Heart right ventricle (tissue), 16 donors: ENCODE data around the gene CENPS. TPM values are rescaled to one million over a fixed set of nuclear protein-coding genes. Genes with fewer than 3 reads are reported as not detected.
"Not testable (repeated sequence)": the region's sequence is repeated elsewhere in the genome, so short reads cannot be mapped to it uniquely, and the experiment has no call there.

Experiments
- ATAC-seq, 8 donors: fragments of 200-7000 bp; cut with Tn5 transposase; one replicate each; pipeline ENCODE4 v1.9.1; 2020; ENCODE audit warnings: mild to moderate bottlenecking in 8 of 8, moderate library complexity in 8 of 8, moderate number of reproducible peaks in 1 of 8
- DNase-seq, 2 donors: peaks; one replicate each; pipeline ENCODE4 v3.0.0-alpha.2; 2020
- H3K27ac ChIP-seq, 10 donors: fragments of 200-600 bp; sonication (generic) in 2 of 10; one replicate each; pipeline versions ENCODE4 v1.5.0 to v1.8.0; 2020 to 2022; ENCODE audit warnings: mild to moderate bottlenecking in 3 of 10
- H3K27me3 ChIP-seq, 7 donors: fragments of 200-600 bp; one replicate each; pipeline ENCODE4 v1.8.0; 2021 to 2022; ENCODE audit warnings: mild to moderate bottlenecking in 2 of 7
- H3K36me3 ChIP-seq, 9 donors: fragments of 200-600 bp; sonication (generic) in 1 of 9; one replicate each; pipeline versions ENCODE4 v1.5.0 to v1.8.0; 2020 to 2022; ENCODE audit warnings: mild to moderate bottlenecking in 2 of 9
- H3K4me1 ChIP-seq, 9 donors: fragments of 200-600 bp; sonication (generic) in 1 of 9; one replicate each; pipeline versions ENCODE4 v1.5.0 to v1.8.0; 2020 to 2022; ENCODE audit warnings: mild to moderate bottlenecking in 4 of 9
- H3K4me3 ChIP-seq, 10 donors: fragments of 200-600 bp; sonication (generic) in 2 of 10; one replicate each; pipeline versions ENCODE4 v1.5.0 to v1.8.0; 2020 to 2022; ENCODE audit warnings: mild to moderate bottlenecking in 7 of 10, moderate library complexity in 2 of 10
- H3K9me3 ChIP-seq, 11 donors: fragments of 200-600 bp in 10 of 11; sonication (generic) in 2 of 11; one replicate each; pipeline versions ENCODE4 v1.5.0 to v1.8.0; 2013 to 2022; ENCODE audit warnings: mild to moderate bottlenecking in 2 of 11, control low read depth in 1 of 11, moderate library complexity in 1 of 11
- WGBS, 2 donors: extraction: QIAGEN DNeasy Blood & Tissue Kit; methylation state at CpG; one replicate each; pipeline ENCODE4 v1.1.7; 2013; ENCODE audit warnings: inconsistent platforms in 1 of 2; 5-methylcytosine and 5-hydroxymethylcytosine counted together
- intact Hi-C, 10 donors: fragments of 100-400 bp; cut with DNase I; formaldehyde crosslinking; loops; one replicate each; pipeline versions ENCODE4 v1.11.1 to v1.14.2; 2022
- polyA plus RNA-seq, 2 donors: library from polyadenylated mRNA; stranded (reverse); fragments of 200-250 nt; gene quantifications; one replicate each; pipeline ENCODE4 v1.2.3, GENCODE V29; 2013
- total RNA-seq, 10 donors: library from RNA; stranded (reverse); fragmentation: NEBNext Ultra II Directional in 3 of 10; extraction: Animal tissue kit (Norgen Biotek cat#: 25700) in 3 of 10; gene quantifications; one replicate each; pipeline versions ENCODE4 v1.2.1 to v1.2.4, GENCODE V29; 2021 to 2023
- TF ChIP-seq, protein P1 (sequence below), 9 donors: fragments of 200-600 bp; sonication (generic) in 2 of 9; IDR thresholded peaks; one replicate each; pipeline versions ENCODE4 v1.5.0 to v1.8.0; 2021 to 2022; ENCODE audit warnings: antibody characterized with exemption in 9 of 9, mild to moderate bottlenecking in 5 of 9, moderate library complexity in 1 of 9
- donor health status: Arrhythmogenic right ventricular cardiomyopathy.
- donor health status: ischemic (EF 13 %, LVEDD 7.1; RV severe dilation, severe dysfunction).
- donor health status: healthy with polysubstance abuse.
- donor health status: DM: no; HTN: yes; CAD: no.
- donor health status: DM: no; HTN: no; CAD: no.
- donor health status: ischemic (EF 25% LVEDD 6.9; RV normal size, moderate dysfunction).
- donor health status: ischemic (EF 25% LVEDD 5.7; RV mildly dilated, moderate dysfunction).
- donor health status: healthy.
- donor health status: DM: yes; HTN: yes; CAD: no.
- donor health status: Ischemic cardiomyopathy.
- donor health status: ischemic (EF 35%, LVEDD 5.7; RV mildly dilated, moderate dysfunction).
- donor health status: nonischemic (EF 11% LVEDD 7.7; RV severe dilation, severe dysfunction).
- donor health status: DM: yes; HTN: yes; CAD: no.
- donor health status: PGD.
- donor health status: ischemic (EF 29% LVEDD 5.4; RV normal size, mild dysfunction).
- donor health status: nonischemic (EF 23%, LVEDD 6.1; RV moderate dilation, normal function).

The CENPS gene
- total and polyA plus RNA-seq, 12 donors = 4.9 to 10.7 (median 9.3) TPM

DNA sequence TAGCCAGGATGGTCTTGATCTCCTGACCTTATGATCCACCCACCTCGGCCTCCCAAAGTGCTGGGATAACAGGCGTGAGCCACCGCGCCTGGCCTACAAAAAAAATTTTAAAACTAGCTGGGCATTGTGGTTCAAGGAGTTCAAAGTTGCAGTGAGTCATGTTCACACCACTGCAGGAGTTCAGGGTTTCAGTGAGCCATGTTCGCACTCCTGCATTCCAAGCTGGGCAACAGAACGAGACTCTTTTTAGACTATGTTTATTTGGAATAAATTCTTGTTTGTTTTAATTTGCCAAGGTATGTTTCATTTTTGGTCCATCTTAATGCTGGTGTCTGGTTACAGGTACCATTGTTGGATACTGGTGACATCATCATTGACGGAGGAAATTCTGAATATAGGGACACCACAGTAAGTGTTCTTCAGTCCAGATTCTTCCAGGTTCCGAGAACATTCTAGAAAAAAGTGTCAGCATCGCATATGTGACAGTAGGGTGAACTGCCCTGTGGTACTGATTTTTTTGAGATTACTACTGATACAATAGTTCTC, 27.4 kb upstream of the CENPS start:
- peaks cover 0 to 67% (median 43%) of the 10 kb centered on the region in 9 donors for H3K36me3 ChIP-seq
- intact Hi-C loops = no loop called here
- H3K27me3 ChIP-seq = no peaks in the 10 kb centered on the region
- TF ChIP-seq, protein P1, sequence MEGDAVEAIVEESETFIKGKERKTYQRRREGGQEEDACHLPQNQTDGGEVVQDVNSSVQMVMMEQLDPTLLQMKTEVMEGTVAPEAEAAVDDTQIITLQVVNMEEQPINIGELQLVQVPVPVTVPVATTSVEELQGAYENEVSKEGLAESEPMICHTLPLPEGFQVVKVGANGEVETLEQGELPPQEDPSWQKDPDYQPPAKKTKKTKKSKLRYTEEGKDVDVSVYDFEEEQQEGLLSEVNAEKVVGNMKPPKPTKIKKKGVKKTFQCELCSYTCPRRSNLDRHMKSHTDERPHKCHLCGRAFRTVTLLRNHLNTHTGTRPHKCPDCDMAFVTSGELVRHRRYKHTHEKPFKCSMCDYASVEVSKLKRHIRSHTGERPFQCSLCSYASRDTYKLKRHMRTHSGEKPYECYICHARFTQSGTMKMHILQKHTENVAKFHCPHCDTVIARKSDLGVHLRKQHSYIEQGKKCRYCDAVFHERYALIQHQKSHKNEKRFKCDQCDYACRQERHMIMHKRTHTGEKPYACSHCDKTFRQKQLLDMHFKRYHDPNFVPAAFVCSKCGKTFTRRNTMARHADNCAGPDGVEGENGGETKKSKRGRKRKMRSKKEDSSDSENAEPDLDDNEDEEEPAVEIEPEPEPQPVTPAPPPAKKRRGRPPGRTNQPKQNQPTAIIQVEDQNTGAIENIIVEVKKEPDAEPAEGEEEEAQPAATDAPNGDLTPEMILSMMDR (IDR thresholded peaks at IDR 0.05) = no peak
- DNase-seq = no peak
- no peak overlapping the region for H3K4me3 ChIP-seq
- peaks cover 3 to 50% (median 13%) of the 10 kb centered on the region in 9 donors for H3K4me1 ChIP-seq
- H3K9me3 ChIP-seq = no peaks in the 10 kb centered on the region
- 97% methylated on average over 9 of the region's 9 CpGs for WGBS, 2 donors
- peak overlapping the region in 1 of 10 donors; percentile 60 for H3K27ac ChIP-seq
- ATAC-seq = no peak

DNA sequence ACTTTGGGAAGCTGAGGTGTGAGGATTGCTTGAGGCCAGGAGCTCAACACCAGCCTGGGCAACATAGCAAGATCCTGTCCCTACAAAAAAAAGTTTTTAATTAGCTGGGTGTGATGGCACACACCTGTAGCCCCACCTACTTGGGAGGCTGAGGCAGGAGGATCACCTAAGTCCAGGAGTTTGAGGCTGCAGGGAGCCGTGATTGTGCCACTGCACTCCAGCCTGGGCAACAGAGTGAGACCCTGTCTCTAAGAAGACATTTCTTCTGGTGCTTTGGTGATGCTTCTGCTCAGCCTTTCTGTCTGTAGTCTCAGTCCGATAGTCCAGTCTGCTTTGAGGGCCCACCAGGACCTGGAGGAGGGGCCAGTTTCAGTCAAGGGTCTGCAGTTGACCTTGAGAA, 23.0 kb upstream of the CENPS start:
- 98 to 99% methylated on average over 2 of the region's 2 CpGs for WGBS, 2 donors

DNA sequence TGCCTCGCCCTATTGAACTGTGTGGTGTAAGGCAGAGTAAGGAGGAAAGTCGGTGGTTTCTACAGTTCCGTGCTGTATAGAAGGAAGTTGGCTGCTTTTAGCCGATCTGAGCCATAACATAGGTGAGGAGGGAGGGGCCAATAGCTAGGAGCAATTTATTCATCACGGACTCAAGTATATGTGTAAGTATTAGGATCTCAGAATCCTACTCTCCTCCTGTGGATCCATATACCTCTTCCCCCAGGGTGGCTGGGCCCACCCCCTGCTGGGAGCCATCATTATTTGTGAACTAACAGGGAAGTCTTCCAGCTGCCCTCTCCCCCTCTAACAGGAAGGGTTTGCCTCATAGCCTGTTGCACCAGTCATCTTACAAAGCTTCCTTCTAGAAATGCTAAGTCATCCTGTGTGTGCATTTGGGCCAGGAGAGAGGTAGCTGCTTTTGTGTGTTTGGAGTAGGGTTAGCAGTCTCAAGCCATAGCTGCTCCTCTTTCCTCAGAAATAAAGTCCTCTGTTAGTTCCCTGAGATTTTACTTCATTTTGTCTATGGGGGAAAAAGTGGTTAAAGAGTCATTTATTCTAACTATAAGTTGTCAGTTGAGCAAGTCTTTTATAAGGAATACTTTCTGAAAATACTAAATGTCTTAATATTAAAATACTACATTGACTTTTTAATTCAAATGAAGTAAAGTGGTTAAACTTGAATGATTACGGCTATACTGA, 14.9 kb upstream of the CENPS start:
- ATAC-seq (peak; percentile 38 to 87 (median 62)), DNase-seq (no peak)
- H3K27me3 ChIP-seq = no peaks in the 10 kb centered on the region
- H3K9me3 ChIP-seq = no peaks in the 10 kb centered on the region
- WGBS, 2 donors = 87 to 88% methylated on average over 6 of the region's 6 CpGs
- H3K4me3 ChIP-seq = peak overlapping the region in 1 of 10 donors; percentile 16
- intact Hi-C loops = loop anchor here in 1 of 10 donors (5.0 kb wide), 1 partner anchor 33 kb away; no protein-coding TSS in a partner anchor
- H3K4me1 ChIP-seq = peaks cover 0 to 30% (median 0%) of the 10 kb centered on the region in 9 donors
- H3K36me3 ChIP-seq = peaks cover 6 to 100% (median 71%) of the 10 kb centered on the region in 9 donors
- H3K27ac ChIP-seq = peak overlapping the region in 4 of 10 donors; percentile 6 to 85 (median 20)
- TF ChIP-seq, protein P1 (IDR thresholded peaks at IDR 0.05) = no peak

More for the DNA sequence above, 23.0 kb upstream of the CENPS start:
- H3K4me3 ChIP-seq = no peak overlapping the region
- no peaks in the 10 kb centered on the region for H3K27me3 ChIP-seq
- no peak overlapping the region for H3K27ac ChIP-seq
- H3K36me3 ChIP-seq = peaks cover 5 to 100% (median 76%) of the 10 kb centered on the region in 9 donors
- ATAC-seq (no peak), DNase-seq (no peak)
- no peaks in the 10 kb centered on the region for H3K9me3 ChIP-seq
- TF ChIP-seq, protein P1 (IDR thresholded peaks at IDR 0.05) = no peak
- intact Hi-C loops = no loop called here
- H3K4me1 ChIP-seq = peaks cover 0 to 21% (median 0%) of the 10 kb centered on the region in 9 donors

GRCh38 chr1:10415967-10416366, 14.3 kb upstream of the CENPS start:
- H3K9me3 ChIP-seq, H3K27me3 ChIP-seq, H3K4me3 ChIP-seq, ATAC-seq, DNase-seq: not testable (repeated sequence)
- Histone ChIP-seq H3K36me3 (peaks cover 6 to 100% (median 72%) of the 10 kb centered on the region in 9 donors), H3K27ac (peak overlapping the region in 3 of 10 donors; percentile 0 to 85 (median 24)), H3K4me1 (peaks cover 0 to 30% (median 0%) of the 10 kb centered on the region in 9 donors)
- intact Hi-C loops = loop anchor here in 1 of 10 donors (5.0 kb wide), 1 partner anchor 34 kb away; no protein-coding TSS in a partner anchor
- 96 to 97% methylated on average over 1 of the region's 1 CpG for WGBS, 2 donors

DNA sequence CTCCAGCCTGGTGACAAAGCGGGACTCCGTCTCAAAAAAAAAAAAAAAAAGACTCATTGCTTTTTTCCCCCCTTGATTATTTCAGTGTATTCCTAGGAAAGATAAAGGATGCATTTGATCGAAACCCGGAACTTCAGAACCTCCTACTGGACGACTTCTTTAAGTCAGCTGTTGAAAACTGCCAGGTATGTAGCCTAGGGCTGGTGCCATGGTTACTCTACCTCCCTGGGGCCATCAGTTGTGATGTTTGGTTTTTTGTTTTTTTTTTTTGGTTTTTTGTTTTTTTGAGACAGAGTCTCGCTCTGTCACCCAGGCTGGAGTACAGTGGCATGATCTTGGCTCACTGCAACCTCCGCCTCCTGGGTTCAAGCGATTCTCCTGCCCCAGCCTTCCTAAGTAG, 11.5 kb upstream of the CENPS start:
- H3K27me3 ChIP-seq, H3K27ac ChIP-seq, H3K9me3 ChIP-seq, H3K4me3 ChIP-seq, ATAC-seq, DNase-seq: not testable (repeated sequence)
- H3K4me1 ChIP-seq = peaks cover 0 to 28% (median 0%) of the 10 kb centered on the region in 9 donors
- intact Hi-C loops = loop anchor here in 1 of 10 donors (5.0 kb wide), 1 partner anchor 36 kb away; no protein-coding TSS in a partner anchor
- peaks cover 0 to 81% (median 47%) of the 10 kb centered on the region in 9 donors for H3K36me3 ChIP-seq
- WGBS, 2 donors = 94 to 95% methylated on average over 8 of the region's 8 CpGs
